Loucy (cell line): ENCODE data around the gene ODC1.
"Not testable (repeated sequence)": the region's sequence is repeated elsewhere in the genome, so short reads cannot be mapped to it uniquely, and the experiment has no call there.

Experiments
- H2AFZ ChIP-seq: fragments of 200-600 bp; sonication (generic); 2 replicates; pipeline ENCODE4 v1.6.0; 2016; ENCODE audit warnings: antibody characterized with exemption, mild to moderate bottlenecking, low read length, moderate library complexity
- H3F3A ChIP-seq: fragments of 200-600 bp; 2 replicates; pipeline ENCODE4 v1.6.0; 2016; ENCODE audit warnings: antibody characterized with exemption, low read depth, mild to moderate bottlenecking
- H3K27me3 ChIP-seq: fragments of 200-600 bp; sonication (generic); 2 replicates; pipeline ENCODE4 v1.6.1; 2014; ENCODE audit warnings: low read length, mild to moderate bottlenecking; ENCODE audit not compliant: insufficient read depth, poor library complexity, severe bottlenecking
- H3K36me3 ChIP-seq: fragments of 200-600 bp; sonication (generic); 2 replicates; pipeline ENCODE4 v1.6.1; 2016; ENCODE audit warnings: low read length; ENCODE audit not compliant: insufficient read depth
- H3K4me1 ChIP-seq: fragments of 200-600 bp; sonication (generic); 2 replicates; pipeline ENCODE4 v1.5.1; 2014; ENCODE audit warnings: low read length, mild to moderate bottlenecking; ENCODE audit not compliant: insufficient read depth, poor library complexity, severe bottlenecking
- H3K4me2 ChIP-seq: fragments of 200-600 bp; sonication (generic); 2 replicates; pipeline ENCODE4 v1.6.0; 2014; ENCODE audit warnings: antibody characterized with exemption, low read length, low read depth, mild to moderate bottlenecking; ENCODE audit not compliant: poor library complexity, severe bottlenecking
- H3K4me3 ChIP-seq: fragments of 200-600 bp; sonication (generic); 2 replicates; pipeline ENCODE4 v1.5.1; 2014; ENCODE audit warnings: low read length, mild to moderate bottlenecking, mixed read lengths; ENCODE audit not compliant: poor library complexity, severe bottlenecking
- H3K79me2 ChIP-seq: fragments of 200-600 bp; sonication (generic); 2 replicates; pipeline ENCODE4 v1.6.1; 2014; ENCODE audit warnings: low read length; ENCODE audit not compliant: insufficient read depth
- H3K9ac ChIP-seq: fragments of 200-600 bp; sonication (generic); 2 replicates; pipeline ENCODE4 v1.6.0; 2014; ENCODE audit warnings: mild to moderate bottlenecking, low read depth, low read length, moderate library complexity; ENCODE audit not compliant: poor library complexity, severe bottlenecking
- H3K9me2 ChIP-seq: fragments of 200-600 bp; sonication (generic); replicated peaks from 2 replicates; pipeline ENCODE4 v1.6.1; 2016; ENCODE audit warnings: low read depth, low read length, mixed read lengths
- H3K9me3 ChIP-seq: fragments of 200-600 bp; sonication (generic); 2 replicates; pipeline ENCODE4 v1.6.1; 2014; ENCODE audit warnings: mild to moderate bottlenecking, antibody characterized with exemption, low read length, low read depth; ENCODE audit not compliant: insufficient read depth
- H4K20me1 ChIP-seq: fragments of 200-600 bp; sonication (generic); 2 replicates; pipeline ENCODE4 v1.6.0; 2014; ENCODE audit warnings: antibody characterized with exemption, low read length, mild to moderate bottlenecking; ENCODE audit not compliant: insufficient read depth, poor library complexity, severe bottlenecking
- EZH2phosphoT487 ChIP-seq: fragments of 200-600 bp; IDR thresholded peaks from 2 replicates; pipeline ENCODE4 v1.6.1; 2018; ENCODE audit warnings: antibody characterized with exemption, mild to moderate bottlenecking, moderate library complexity, borderline replicate concordance
- TF ChIP-seq, protein P1 (sequence below): fragments of 200-600 bp; sonication (generic); conservative IDR thresholded peaks from 2 replicates; pipeline ENCODE4 v1.5.1; 2014; ENCODE audit warnings: mild to moderate bottlenecking, antibody characterized with exemption, low read length

The ODC1 gene

DNA sequence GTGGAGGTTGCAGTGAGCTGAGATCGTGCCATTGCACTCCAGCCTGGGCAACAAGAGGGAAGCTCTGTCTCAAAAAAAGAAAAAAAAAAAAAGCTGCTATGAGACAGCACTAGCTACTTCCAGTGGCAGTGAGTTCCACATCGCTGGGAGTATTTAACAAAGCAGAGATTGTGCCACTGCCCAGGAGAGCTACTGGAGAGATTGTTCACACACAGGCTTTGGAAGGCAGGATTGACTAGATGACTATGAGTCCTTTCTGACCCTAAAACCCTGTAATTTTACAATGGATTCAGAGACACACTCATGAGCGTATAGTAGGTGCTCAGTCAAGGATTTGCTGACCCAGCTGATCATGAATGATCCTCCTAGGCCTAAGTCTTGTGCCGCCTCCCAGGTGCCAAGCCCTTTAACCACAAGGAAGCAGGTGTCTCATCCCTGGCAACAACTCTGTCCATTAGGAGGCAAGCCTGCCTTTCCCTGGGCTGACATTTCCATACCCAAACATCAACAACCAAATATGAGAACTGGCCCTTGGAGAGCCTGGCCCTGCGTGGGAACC, 45.0 kb upstream of the ODC1 start:
- Histone ChIP-seq H3K4me1 (peaks cover 5% of the 10 kb centered on the region), H3K9me3 (no peaks in the 10 kb centered on the region), H3K27me3 (no peaks in the 10 kb centered on the region), H3K9ac (no peak overlapping the region), H3K4me3 (no peak overlapping the region), H3K79me2 (no peaks in the 10 kb centered on the region), H2AFZ (0 out of 2 replicates have a peak overlapping the region, but pooled peaks have one; percentile 9), H3K4me2 (no peak overlapping the region), H4K20me1 (no peaks in the 10 kb centered on the region), H3K36me3 (no peaks in the 10 kb centered on the region), H3K9me2 (no peaks in the 10 kb centered on the region), H3F3A (no peaks in the 10 kb centered on the region)
- TF ChIP-seq, protein P1, sequence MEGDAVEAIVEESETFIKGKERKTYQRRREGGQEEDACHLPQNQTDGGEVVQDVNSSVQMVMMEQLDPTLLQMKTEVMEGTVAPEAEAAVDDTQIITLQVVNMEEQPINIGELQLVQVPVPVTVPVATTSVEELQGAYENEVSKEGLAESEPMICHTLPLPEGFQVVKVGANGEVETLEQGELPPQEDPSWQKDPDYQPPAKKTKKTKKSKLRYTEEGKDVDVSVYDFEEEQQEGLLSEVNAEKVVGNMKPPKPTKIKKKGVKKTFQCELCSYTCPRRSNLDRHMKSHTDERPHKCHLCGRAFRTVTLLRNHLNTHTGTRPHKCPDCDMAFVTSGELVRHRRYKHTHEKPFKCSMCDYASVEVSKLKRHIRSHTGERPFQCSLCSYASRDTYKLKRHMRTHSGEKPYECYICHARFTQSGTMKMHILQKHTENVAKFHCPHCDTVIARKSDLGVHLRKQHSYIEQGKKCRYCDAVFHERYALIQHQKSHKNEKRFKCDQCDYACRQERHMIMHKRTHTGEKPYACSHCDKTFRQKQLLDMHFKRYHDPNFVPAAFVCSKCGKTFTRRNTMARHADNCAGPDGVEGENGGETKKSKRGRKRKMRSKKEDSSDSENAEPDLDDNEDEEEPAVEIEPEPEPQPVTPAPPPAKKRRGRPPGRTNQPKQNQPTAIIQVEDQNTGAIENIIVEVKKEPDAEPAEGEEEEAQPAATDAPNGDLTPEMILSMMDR: no peak
- TF ChIP-seq EZH2phosphoT487: no peak

DNA sequence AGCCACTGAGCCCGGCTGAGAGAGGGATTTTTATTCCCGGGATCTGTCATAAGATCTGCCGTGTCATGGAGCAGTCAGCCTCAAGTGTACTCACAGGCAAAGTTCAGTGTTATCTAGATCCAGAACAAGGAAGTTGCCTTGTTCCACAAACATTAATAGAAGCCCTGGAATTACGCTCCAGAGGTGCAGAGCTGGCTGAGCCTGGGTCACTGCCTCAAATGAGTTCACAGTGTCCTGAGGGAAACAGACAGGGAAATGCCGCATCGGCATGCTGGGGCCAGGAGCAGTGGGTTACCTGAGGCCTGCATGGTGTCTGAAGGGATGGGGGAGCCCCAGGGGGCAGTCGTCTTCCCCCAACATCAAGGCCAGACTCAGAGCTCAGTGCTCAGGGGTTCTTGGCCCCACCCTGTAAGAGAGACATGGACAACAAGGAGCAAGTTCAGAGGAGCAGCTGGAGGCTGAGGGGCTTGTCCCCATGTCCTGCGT, 42.7 kb upstream of the ODC1 start:
- Histone ChIP-seq H3F3A (no peaks in the 10 kb centered on the region), H3K9ac (no peak overlapping the region), H2AFZ (no peak overlapping the region), H4K20me1 (no peaks in the 10 kb centered on the region), H3K9me2 (no peaks in the 10 kb centered on the region), H3K4me3 (no peak overlapping the region), H3K27me3 (no peaks in the 10 kb centered on the region), H3K9me3 (no peaks in the 10 kb centered on the region), H3K36me3 (no peaks in the 10 kb centered on the region), H3K4me1 (peaks cover 5% of the 10 kb centered on the region), H3K4me2 (no peak overlapping the region), H3K79me2 (no peaks in the 10 kb centered on the region)
- TF ChIP-seq EZH2phosphoT487: no peak
- TF ChIP-seq, protein P1: no peak

DNA sequence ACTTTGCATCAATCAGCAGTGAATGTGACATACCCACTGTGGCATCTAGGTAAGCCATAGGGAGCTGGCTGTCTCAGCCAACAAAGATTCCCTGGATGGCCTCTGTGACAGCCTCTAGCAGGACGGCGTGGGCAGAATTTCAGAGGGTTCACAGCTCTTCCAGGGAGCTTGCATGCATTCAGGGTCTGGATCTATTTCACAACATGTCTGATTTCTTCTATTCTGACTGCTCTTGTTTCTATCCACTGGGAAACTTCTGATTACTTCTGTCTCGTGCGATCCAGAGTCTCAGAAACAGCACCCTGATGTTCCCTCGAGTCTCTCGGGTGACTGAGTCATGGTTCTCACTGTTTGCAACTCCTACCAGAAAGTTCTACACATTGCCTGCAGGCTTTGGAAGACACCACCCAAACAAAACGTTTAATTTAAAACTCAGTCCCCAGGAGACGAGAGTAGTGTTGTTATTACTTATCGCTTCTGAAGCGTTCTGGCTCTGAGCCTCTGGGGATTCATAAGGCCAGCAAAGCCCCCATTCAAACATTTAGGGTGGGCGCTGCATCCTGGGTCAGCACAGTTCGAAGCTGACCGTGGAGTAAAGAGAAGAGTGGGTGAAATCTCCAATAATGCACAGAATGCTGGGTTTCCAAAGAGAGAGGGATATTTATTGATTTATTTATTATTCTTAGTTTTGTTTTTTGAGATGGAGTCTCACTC, 41.9 kb upstream of the ODC1 start:
- Histone ChIP-seq H3K9ac (no peak overlapping the region), H3K4me2 (no peak overlapping the region), H3K4me1 (peaks cover 5% of the 10 kb centered on the region), H3F3A (no peaks in the 10 kb centered on the region), H3K9me3 (no peaks in the 10 kb centered on the region), H3K27me3 (no peaks in the 10 kb centered on the region), H3K4me3 (no peak overlapping the region), H3K9me2 (no peaks in the 10 kb centered on the region), H3K36me3 (no peaks in the 10 kb centered on the region), H3K79me2 (no peaks in the 10 kb centered on the region), H4K20me1 (no peaks in the 10 kb centered on the region), H2AFZ (no peak overlapping the region)
- TF ChIP-seq, protein P1: no peak
- no peak for TF ChIP-seq EZH2phosphoT487

DNA sequence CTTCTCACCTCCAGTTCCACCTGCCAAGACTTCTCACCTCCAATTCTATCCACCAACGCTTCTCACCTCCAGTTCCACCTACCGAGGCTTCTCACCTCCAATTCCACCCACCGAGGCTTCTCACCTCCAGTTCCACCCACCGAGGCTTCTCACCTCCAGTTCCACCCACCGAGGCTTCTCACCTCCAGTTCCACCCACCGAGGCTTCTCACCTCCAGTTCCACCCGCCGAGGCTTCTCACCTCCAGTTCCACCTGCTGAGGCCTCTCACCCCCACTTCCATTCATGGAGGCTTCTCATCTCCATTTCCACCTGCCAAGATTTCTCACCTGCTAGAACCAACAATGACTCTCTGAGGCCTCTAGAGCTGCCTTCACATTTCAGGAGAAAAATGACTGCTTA, 40.0 kb upstream of the ODC1 start:
- H2AFZ ChIP-seq, H3K9me3 ChIP-seq, H3K9ac ChIP-seq, H3K9me2 ChIP-seq, H3K4me1 ChIP-seq, H3K36me3 ChIP-seq, H3F3A ChIP-seq, H3K79me2 ChIP-seq, H3K4me3 ChIP-seq, H3K27me3 ChIP-seq, H4K20me1 ChIP-seq, H3K4me2 ChIP-seq: not testable (repeated sequence)

DNA sequence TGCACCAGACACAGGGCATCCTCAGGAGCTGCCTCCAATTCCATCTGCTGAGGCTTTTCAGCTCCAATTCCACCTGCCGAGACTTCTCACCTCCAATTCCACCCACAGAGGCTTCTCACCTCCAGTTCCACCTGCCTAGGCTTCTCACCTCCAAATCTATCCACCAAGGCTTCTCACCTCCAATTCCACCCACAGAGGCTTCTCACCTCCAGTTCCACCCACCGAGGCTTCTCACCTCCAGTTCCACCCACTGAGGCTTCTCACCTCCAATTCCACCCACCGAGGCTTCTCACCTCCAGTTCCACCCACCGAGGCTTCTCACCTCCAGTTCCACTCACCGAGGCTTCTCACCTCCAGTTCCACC, 39.6 kb upstream of the ODC1 start:
- not testable (repeated sequence) for H3K79me2 ChIP-seq, H3K4me1 ChIP-seq, H3K27me3 ChIP-seq, H3K4me3 ChIP-seq, H3K9ac ChIP-seq, H3K9me2 ChIP-seq, H4K20me1 ChIP-seq, H3K36me3 ChIP-seq, H3K9me3 ChIP-seq, H3K4me2 ChIP-seq, H2AFZ ChIP-seq, H3F3A ChIP-seq
